ENCODE results near the gene INPP5D.

Gene INPP5D

DNA sequence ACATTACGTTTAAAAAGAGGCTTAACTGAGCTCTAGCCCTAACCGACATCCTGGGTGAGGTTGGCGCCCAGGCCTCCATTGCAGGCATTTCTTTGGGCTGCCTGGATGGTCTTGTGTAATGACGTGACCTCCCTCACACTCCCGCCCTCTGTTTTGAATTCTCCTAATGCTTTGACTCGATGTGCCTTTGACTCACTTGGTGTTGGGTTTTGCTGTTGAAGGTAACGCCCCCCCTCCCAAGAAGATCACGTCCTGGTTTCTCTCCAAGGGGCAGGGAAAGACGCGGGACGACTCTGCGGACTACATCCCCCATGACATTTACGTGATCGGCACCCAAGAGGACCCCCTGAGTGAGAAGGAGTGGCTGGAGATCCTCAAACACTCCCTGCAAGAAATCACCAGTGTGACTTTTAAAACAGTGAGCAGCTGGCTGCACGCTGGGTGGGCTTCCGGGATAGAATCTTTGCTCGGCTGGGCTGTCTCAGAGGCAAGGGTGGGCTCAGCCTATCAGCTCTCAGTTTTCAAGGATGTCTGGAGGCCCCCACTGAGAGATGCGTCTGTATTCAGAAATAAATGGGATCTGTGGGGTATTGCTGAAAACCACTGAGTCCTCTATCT, 103.5 kb downstream of the INPP5D start:
- Histone ChIP-seq H3K36me3 (replicated peaks; ENCODE audit: low read depth, low read length) (peaks cover 60% of the 10 kb centered on the region), H4K20me1 (ENCODE audit: insufficient read depth, low read length) (no peaks in the 10 kb centered on the region)
- TF ChIP-seq, protein P1, sequence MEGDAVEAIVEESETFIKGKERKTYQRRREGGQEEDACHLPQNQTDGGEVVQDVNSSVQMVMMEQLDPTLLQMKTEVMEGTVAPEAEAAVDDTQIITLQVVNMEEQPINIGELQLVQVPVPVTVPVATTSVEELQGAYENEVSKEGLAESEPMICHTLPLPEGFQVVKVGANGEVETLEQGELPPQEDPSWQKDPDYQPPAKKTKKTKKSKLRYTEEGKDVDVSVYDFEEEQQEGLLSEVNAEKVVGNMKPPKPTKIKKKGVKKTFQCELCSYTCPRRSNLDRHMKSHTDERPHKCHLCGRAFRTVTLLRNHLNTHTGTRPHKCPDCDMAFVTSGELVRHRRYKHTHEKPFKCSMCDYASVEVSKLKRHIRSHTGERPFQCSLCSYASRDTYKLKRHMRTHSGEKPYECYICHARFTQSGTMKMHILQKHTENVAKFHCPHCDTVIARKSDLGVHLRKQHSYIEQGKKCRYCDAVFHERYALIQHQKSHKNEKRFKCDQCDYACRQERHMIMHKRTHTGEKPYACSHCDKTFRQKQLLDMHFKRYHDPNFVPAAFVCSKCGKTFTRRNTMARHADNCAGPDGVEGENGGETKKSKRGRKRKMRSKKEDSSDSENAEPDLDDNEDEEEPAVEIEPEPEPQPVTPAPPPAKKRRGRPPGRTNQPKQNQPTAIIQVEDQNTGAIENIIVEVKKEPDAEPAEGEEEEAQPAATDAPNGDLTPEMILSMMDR (IDR thresholded peaks at IDR 0.05; ENCODE audit: low read depth, low read length), result no peak
- TF ChIP-seq EZH2phosphoT487 (IDR thresholded peaks at IDR 0.05; ENCODE audit: low read depth), result no peak

DNA sequence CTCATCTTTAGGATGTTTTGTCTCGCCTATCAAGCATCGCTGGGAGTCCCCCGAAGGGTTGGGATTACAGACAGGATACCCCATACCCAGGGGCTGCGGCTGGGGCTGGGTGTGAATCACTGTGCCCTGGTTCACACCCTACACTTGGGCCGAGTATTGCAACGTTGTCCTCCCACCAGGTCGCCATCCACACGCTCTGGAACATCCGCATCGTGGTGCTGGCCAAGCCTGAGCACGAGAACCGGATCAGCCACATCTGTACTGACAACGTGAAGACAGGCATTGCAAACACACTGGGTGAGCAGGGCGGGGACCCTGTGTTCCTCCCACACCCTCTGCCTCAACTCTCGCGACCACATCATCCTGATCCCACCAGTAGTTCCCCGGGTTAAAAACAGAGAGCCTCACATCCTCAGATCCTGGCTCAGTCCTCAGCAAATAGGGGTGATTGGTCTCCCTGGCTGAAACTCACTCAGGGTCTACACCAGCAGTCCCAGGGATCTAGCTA, 104.0 kb downstream of the INPP5D start:
- H3K36me3 ChIP-seq (replicated peaks; ENCODE audit: low read depth, low read length), result peaks cover 57% of the 10 kb centered on the region
- no peaks in the 10 kb centered on the region for H3K79me2 ChIP-seq (ENCODE audit: low read length)
- no peak overlapping the region for H3K4me3 ChIP-seq (ENCODE audit: low read length)
- H3K27me3 ChIP-seq (ENCODE audit: low read depth, low read length), result no peaks in the 10 kb centered on the region
- no peak overlapping the region for H3K9ac ChIP-seq (ENCODE audit: low read length)
- no peak overlapping the region for H3K27ac ChIP-seq (ENCODE audit: low read length)
- TF ChIP-seq, protein P1 (IDR thresholded peaks at IDR 0.05; ENCODE audit: low read depth, low read length), result no peak
- no peak for TF ChIP-seq EZH2phosphoT487 (IDR thresholded peaks at IDR 0.05; ENCODE audit: low read depth)
- H3K4me2 ChIP-seq (ENCODE audit: low read length), result no peak overlapping the region
- H2AFZ ChIP-seq (ENCODE audit: low read depth, low read length), result no peak overlapping the region
- H4K20me1 ChIP-seq (ENCODE audit: insufficient read depth, low read length), result no peaks in the 10 kb centered on the region
- H3K9me3 ChIP-seq (ENCODE audit: insufficient read depth, low read length), result no peaks in the 10 kb centered on the region
- no peaks in the 10 kb centered on the region for H3K4me1 ChIP-seq (ENCODE audit: low read length)

More for the DNA sequence above, 103.5 kb downstream of the INPP5D start:
- Histone ChIP-seq H3K79me2 (ENCODE audit: low read length) (no peaks in the 10 kb centered on the region), H3K4me2 (ENCODE audit: low read length) (no peak overlapping the region), H3K4me3 (ENCODE audit: low read length) (no peak overlapping the region), H3K9me3 (ENCODE audit: insufficient read depth, low read length) (no peaks in the 10 kb centered on the region), H3K27ac (ENCODE audit: low read length) (no peak overlapping the region), H3K27me3 (ENCODE audit: low read depth, low read length) (no peaks in the 10 kb centered on the region), H3K4me1 (ENCODE audit: low read length) (no peaks in the 10 kb centered on the region), H2AFZ (ENCODE audit: low read depth, low read length) (no peak overlapping the region), H3K9ac (ENCODE audit: low read length) (no peak overlapping the region)

DNA sequence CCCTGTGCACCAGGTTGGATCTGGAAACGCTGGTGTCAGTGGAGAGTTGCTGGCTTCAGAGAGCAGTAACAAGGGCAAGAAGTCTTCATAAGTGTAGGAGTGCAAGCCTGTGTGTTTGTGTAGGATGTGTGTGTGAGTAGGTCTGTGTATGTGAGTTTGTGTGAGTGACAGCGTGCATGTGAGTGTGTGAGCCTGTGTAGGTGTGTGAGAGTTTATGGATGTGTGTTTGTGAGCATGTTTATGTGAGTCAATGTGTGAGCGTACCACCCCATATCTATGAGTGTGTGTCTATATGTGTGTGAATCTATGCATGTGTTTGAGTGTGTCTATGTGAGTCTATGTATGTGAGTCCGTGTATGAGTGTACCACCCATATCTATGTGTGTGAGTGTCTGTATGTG, 104.8 kb downstream of the INPP5D start:
- H3K4me2 ChIP-seq (ENCODE audit: low read length), result no peak overlapping the region
- H3K79me2 ChIP-seq (ENCODE audit: low read length), result no peaks in the 10 kb centered on the region
- no peak overlapping the region for H2AFZ ChIP-seq (ENCODE audit: low read depth, low read length)
- H3K9me3 ChIP-seq (ENCODE audit: insufficient read depth, low read length), result no peaks in the 10 kb centered on the region
- H3K4me3 ChIP-seq (ENCODE audit: low read length), result no peak overlapping the region
- H3K9ac ChIP-seq (ENCODE audit: low read length), result no peak overlapping the region
- H4K20me1 ChIP-seq (ENCODE audit: insufficient read depth, low read length), result no peaks in the 10 kb centered on the region
- peaks cover 60% of the 10 kb centered on the region for H3K36me3 ChIP-seq (replicated peaks; ENCODE audit: low read depth, low read length)
- TF ChIP-seq, protein P1 (IDR thresholded peaks at IDR 0.05; ENCODE audit: low read depth, low read length), result no peak
- H3K27me3 ChIP-seq (ENCODE audit: low read depth, low read length), result no peaks in the 10 kb centered on the region
- no peak overlapping the region for H3K27ac ChIP-seq (ENCODE audit: low read length)
- H3K4me1 ChIP-seq (ENCODE audit: low read length), result no peaks in the 10 kb centered on the region

DNA sequence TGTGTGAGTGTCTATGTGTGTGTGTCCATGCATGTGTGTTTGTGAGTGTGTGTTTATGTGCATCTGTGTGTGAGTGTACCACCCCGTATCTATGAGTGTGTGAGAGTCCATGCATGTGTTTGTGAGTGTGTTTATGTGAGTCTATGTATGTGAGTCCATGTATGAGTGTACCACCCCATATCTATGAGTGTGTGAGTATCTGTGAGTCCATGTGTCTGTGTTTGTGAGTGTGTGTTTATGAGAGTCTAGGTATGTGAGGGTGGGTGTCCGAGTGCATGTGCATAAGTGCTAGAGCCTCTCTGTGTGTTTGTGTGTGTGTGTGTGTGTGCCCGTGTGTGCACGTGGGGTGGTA, 105.4 kb downstream of the INPP5D start:
- no peak overlapping the region for H3K4me2 ChIP-seq (ENCODE audit: low read length)

More for the DNA sequence above, 105.4 kb downstream of the INPP5D start:
- Histone ChIP-seq H3K79me2 (ENCODE audit: low read length) (no peaks in the 10 kb centered on the region), H3K27ac (ENCODE audit: low read length) (no peak overlapping the region), H3K27me3 (ENCODE audit: low read depth, low read length) (no peaks in the 10 kb centered on the region), H3K9me3 (ENCODE audit: insufficient read depth, low read length) (no peaks in the 10 kb centered on the region), H3K9ac (ENCODE audit: low read length) (no peak overlapping the region), H3K36me3 (replicated peaks; ENCODE audit: low read depth, low read length) (peaks cover 62% of the 10 kb centered on the region), H4K20me1 (ENCODE audit: insufficient read depth, low read length) (no peaks in the 10 kb centered on the region), H3K4me3 (ENCODE audit: low read length) (no peak overlapping the region), H3K4me1 (ENCODE audit: low read length) (no peaks in the 10 kb centered on the region), H2AFZ (ENCODE audit: low read depth, low read length) (no peak overlapping the region)
- TF ChIP-seq, protein P1 (IDR thresholded peaks at IDR 0.05; ENCODE audit: low read depth, low read length), result no peak
- TF ChIP-seq EZH2phosphoT487 (IDR thresholded peaks at IDR 0.05; ENCODE audit: low read depth), result no peak

Data from OCI-LY3 (cell line).